ENCODE results near the gene MDM2. TPM values are rescaled to one million over a fixed set of nuclear protein-coding genes. Genes with fewer than 3 reads are reported as not detected.
"Not testable (repeated sequence)": the region's sequence is repeated elsewhere in the genome, so short reads cannot be mapped to it uniquely, and the experiment has no call there.

MDM2 gene
- total and polyA plus RNA-seq, 2 of the 8 experiments (the other 6 are each of a cell fraction or from before 2014, with no cell fraction given): 15.1 to 115 TPM

DNA sequence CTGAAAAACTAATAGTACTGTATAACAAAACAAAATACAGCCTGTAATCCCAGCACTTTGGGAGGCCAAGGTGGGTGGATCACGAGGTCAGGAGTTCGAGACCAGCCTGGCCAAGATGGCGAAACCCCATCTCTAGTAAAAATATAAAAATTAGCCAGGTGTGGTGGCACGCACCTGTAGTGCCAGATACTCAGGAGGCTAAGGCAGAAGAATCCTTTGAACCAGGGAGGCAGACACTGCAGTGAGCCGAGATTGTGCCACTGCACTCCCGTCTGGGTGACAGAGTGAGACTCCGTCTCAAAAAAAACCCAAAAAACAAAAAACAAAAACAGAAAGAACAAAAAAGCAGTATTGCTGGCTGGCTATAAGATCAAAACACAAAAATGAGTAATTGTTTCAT lies 6.9 kb upstream of the MDM2 start:
- 99% methylated on average over 7 of the region's 7 CpGs; no CpG with 5 or more reads in 1 of the 2 experiments for WGBS, 2 experiments (ENCODE audit: extremely low coverage in 1 of 2, insufficient coverage in 1 of 2, insufficient read length in 1 of 2, insufficient replicate concordance in 2 of 2, low coverage in 1 of 2, low lambda C conversion rate in 2 of 2, missing lambda C conversion rate in 1 of 2)
- H4K91ac ChIP-seq (replicated peaks; ENCODE audit: insufficient read length, low read length); H2BK5ac ChIP-seq (ENCODE audit: low read depth, low read length); H3K14ac ChIP-seq (ENCODE audit: insufficient read length); H3K9ac ChIP-seq (replicated peaks in 1 of 4; ENCODE audit: extremely low read depth in 1 of 4, low read depth in 3 of 4, low read length in 3 of 4); H3K23ac ChIP-seq (ENCODE audit: insufficient read length); H2BK12ac ChIP-seq (ENCODE audit: low read depth, low read length); H3K56ac ChIP-seq (replicated peaks; ENCODE audit: insufficient read length, low read depth, low read length); H3K27me3 ChIP-seq (replicated peaks in 1 of 4; ENCODE audit: control insufficient read depth in 3 of 4, extremely low read depth in 1 of 4, insufficient read depth in 3 of 4, low read length in 3 of 4); H3K27ac ChIP-seq (ENCODE audit: low read depth, low read length); H3K18ac ChIP-seq (ENCODE audit: extremely low read depth, low read length); H3K4ac ChIP-seq (replicated peaks; ENCODE audit: insufficient read length, low read depth, low read length); H4K8ac ChIP-seq (ENCODE audit: extremely low read depth, insufficient read depth, low read length); FAIRE-seq; H2AFZ ChIP-seq (ENCODE audit: low read length); H3K23me2 ChIP-seq (ENCODE audit: low read depth, low read length); DNase-seq (ENCODE audit: low read depth in 1 of 2, low spot score in 2 of 2); H2BK15ac ChIP-seq (ENCODE audit: low read length); H4K5ac ChIP-seq (ENCODE audit: insufficient read length, low read depth, low read length); H2BK20ac ChIP-seq (ENCODE audit: low read length); CTCF ChIA-PET (ENCODE audit: partially characterized antibody); H3K4me3 ChIP-seq (ENCODE audit: extremely low read depth in 1 of 4, insufficient read depth in 2 of 4, low read depth in 3 of 4, low read length in 4 of 4); H2BK120ac ChIP-seq (replicated peaks; ENCODE audit: low read depth, low read length); H3K79me1 ChIP-seq (ENCODE audit: low read depth, low read length); H3K9me3 ChIP-seq (ENCODE audit: insufficient read depth in 2 of 2, low read depth in 1 of 2, low read length in 1 of 2); H4K20me1 ChIP-seq (replicated peaks in 1 of 2; ENCODE audit: control insufficient read depth in 1 of 2, insufficient read depth in 2 of 2, low read length in 2 of 2); H3K4me2 ChIP-seq (ENCODE audit: insufficient read depth in 1 of 2, low read depth in 2 of 2, low read length in 2 of 2); H2AK5ac ChIP-seq (ENCODE audit: low read depth, low read length); H3K36me3 ChIP-seq (ENCODE audit: control insufficient read depth in 2 of 4, insufficient read depth in 4 of 4, low read length in 3 of 4); H3K79me2 ChIP-seq (ENCODE audit: control insufficient read depth in 1 of 2, insufficient read depth in 2 of 2, low read length in 2 of 2): not testable (repeated sequence)
- POLR2A ChIA-PET (ENCODE audit: partially characterized antibody): interaction anchor here (0.8 kb wide), 1 partner anchor 9 kb away, joined by 4 read pairs; no protein-coding TSS in a partner anchor
- peaks cover 3 to 12% (median 6%) of the 10 kb centered on the region in 4 experiments; a peak in 5 of 7 replicates for H3K4me1 ChIP-seq (replicated peaks in 1 of 4; ENCODE audit: control insufficient read depth in 3 of 4, insufficient read depth in 4 of 4, low read length in 3 of 4)

DNA sequence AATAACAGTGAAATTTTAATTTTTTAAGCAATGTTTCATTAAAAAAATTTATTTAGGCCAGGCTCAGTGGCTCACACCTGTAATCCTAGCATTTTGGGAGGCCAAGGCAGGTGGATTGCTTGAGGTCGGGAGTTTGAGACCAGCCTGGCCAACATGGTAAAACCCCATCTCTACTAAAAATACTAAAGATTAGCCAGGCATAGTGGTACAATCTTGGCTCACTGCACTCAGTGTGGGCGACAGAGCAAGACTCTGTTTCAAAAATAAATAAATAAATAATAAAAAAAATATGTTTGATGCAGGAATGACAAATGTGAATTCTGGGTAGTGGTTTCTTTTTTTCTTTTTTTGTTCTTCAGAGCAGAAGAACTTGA lies 5.6 kb upstream of the MDM2 start:
- not testable (repeated sequence) for H3K9ac ChIP-seq (replicated peaks in 1 of 4; ENCODE audit: extremely low read depth in 1 of 4, low read depth in 3 of 4, low read length in 3 of 4); H2BK120ac ChIP-seq (replicated peaks; ENCODE audit: low read depth, low read length); H3K23me2 ChIP-seq (ENCODE audit: low read depth, low read length); H3K79me1 ChIP-seq (ENCODE audit: low read depth, low read length); H3K36me3 ChIP-seq (ENCODE audit: control insufficient read depth in 2 of 4, insufficient read depth in 4 of 4, low read length in 3 of 4); H2BK12ac ChIP-seq (ENCODE audit: low read depth, low read length); H3K56ac ChIP-seq (replicated peaks; ENCODE audit: insufficient read length, low read depth, low read length); H3K4ac ChIP-seq (replicated peaks; ENCODE audit: insufficient read length, low read depth, low read length); H3K27ac ChIP-seq (ENCODE audit: low read depth, low read length); FAIRE-seq; H4K8ac ChIP-seq (ENCODE audit: extremely low read depth, insufficient read depth, low read length); H3K18ac ChIP-seq (ENCODE audit: extremely low read depth, low read length); H4K5ac ChIP-seq (ENCODE audit: insufficient read length, low read depth, low read length); H2AFZ ChIP-seq (ENCODE audit: low read length); H2BK20ac ChIP-seq (ENCODE audit: low read length); H2BK15ac ChIP-seq (ENCODE audit: low read length); H3K79me2 ChIP-seq (ENCODE audit: control insufficient read depth in 1 of 2, insufficient read depth in 2 of 2, low read length in 2 of 2); H3K4me2 ChIP-seq (ENCODE audit: insufficient read depth in 1 of 2, low read depth in 2 of 2, low read length in 2 of 2); H2BK5ac ChIP-seq (ENCODE audit: low read depth, low read length); DNase-seq (ENCODE audit: low read depth in 1 of 2, low spot score in 2 of 2); H4K91ac ChIP-seq (replicated peaks; ENCODE audit: insufficient read length, low read length); H3K4me3 ChIP-seq (ENCODE audit: extremely low read depth in 1 of 4, insufficient read depth in 2 of 4, low read depth in 3 of 4, low read length in 4 of 4); H4K20me1 ChIP-seq (replicated peaks in 1 of 2; ENCODE audit: control insufficient read depth in 1 of 2, insufficient read depth in 2 of 2, low read length in 2 of 2); H3K14ac ChIP-seq (ENCODE audit: insufficient read length); H3K27me3 ChIP-seq (replicated peaks in 1 of 4; ENCODE audit: control insufficient read depth in 3 of 4, extremely low read depth in 1 of 4, insufficient read depth in 3 of 4, low read length in 3 of 4); H2AK5ac ChIP-seq (ENCODE audit: low read depth, low read length); H3K23ac ChIP-seq (ENCODE audit: insufficient read length); H3K9me3 ChIP-seq (ENCODE audit: insufficient read depth in 2 of 2, low read depth in 1 of 2, low read length in 1 of 2)
- ChIA-PET CTCF (ENCODE audit: partially characterized antibody) (interaction anchor here (1.0 kb wide), 1 partner anchor 13 kb away, joined by 3 read pairs; no protein-coding TSS in a partner anchor), POLR2A (ENCODE audit: partially characterized antibody) (interaction anchor here (1.4 kb wide), 1 partner anchor 14 kb away, joined by 3 read pairs; no protein-coding TSS in a partner anchor)
- WGBS, 2 experiments (ENCODE audit: extremely low coverage in 1 of 2, insufficient coverage in 1 of 2, insufficient read length in 1 of 2, insufficient replicate concordance in 2 of 2, low coverage in 1 of 2, low lambda C conversion rate in 2 of 2, missing lambda C conversion rate in 1 of 2): 88% methylated on average over 2 of the region's 2 CpGs; no CpG with 5 or more reads in 1 of the 2 experiments
- H3K4me1 ChIP-seq (replicated peaks in 1 of 4; ENCODE audit: control insufficient read depth in 3 of 4, insufficient read depth in 4 of 4, low read length in 3 of 4): peaks cover 3 to 12% (median 6%) of the 10 kb centered on the region in 4 experiments; a peak in 5 of 7 replicates

Data from H1 (cell line).